ENCODE measurements around the gene TRABD. TPM values are rescaled to one million over a fixed set of nuclear protein-coding genes. Genes with fewer than 3 reads are reported as not detected.

Gene TRABD
- total RNA-seq, 1 donor from 2014 or later = 43.7 TPM

DNA sequence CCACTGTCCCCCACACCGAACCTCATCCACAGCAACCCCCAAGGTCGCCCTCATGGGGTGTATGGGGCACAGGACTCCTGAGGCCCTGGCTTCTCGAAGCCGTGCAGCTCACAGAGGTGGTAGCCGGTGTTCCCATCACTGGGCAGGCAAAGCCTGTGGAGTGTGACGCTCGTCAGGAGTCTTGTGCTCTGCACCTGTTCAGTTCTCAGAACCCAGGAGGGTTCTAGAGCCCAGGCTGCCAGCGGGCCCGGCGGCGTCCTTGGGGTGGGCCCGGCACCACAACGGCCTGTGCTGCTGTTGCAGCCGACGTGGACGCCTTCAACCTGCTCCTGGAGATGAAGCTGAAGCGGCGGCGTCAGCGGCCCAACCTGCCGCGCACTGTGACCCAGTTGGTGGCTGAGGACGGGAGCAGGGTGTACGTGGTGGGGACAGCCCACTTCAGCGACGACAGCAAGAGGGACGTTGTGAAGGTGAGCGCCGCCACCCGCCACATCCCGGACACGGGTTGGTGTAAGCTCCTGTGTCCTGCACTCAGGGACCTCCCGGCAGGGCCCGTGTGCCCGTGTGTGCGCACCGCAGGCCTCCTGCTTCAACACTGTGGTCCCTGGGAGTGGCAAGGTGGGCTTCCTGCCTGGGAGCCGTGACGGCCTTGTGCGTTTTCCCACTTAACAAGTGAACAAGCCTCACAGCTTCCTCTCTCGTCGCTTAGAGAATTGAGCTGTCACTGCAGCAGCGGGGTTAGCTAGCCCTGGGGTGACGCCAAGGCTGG, 8.5 kb downstream of the TRABD start:
- Histone ChIP-seq H3K27ac (no peak overlapping the region), H3K27me3 (ENCODE audit: low read depth) (no peaks in the 10 kb centered on the region), H3K4me3 (no peak overlapping the region), H3K4me1 (peaks cover 39% of the 10 kb centered on the region), H3K36me3 (peaks cover 57% of the 10 kb centered on the region), H3K9me3 (no peaks in the 10 kb centered on the region)
- ATAC-seq (no peak), DNase-seq (no peak)
- intact Hi-C loops (cut with DNase I) = no loop called here
- TF ChIP-seq CTCF (IDR thresholded peaks at IDR 0.05) = no peak

DNA sequence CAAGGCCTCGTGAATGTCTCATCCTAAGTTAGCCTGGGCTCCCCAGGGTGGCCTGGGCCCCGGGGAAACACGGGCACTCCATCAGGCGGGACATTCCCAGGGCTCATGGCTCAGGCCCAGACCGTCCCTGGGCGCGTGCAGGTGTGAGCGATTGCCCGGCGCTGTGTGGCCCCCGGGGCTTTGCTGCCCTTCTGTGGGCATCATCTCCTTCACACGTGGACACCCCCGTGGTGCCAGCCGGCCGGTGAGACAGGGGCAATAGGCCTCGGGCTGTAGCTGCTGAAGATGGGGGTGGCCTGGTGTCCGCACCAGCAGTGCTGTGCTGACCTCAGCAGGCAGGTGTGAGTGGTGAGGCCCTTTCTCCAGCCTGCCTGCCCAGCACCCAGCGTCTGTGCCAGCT, 10.5 kb downstream of the TRABD start:
- ATAC-seq (no peak), DNase-seq (no peak)
- TF ChIP-seq CTCF (IDR thresholded peaks at IDR 0.05) = no peak
- peaks cover 28% of the 10 kb centered on the region for H3K4me1 ChIP-seq
- H3K4me3 ChIP-seq = no peak overlapping the region
- intact Hi-C loops (cut with DNase I) = no loop called here
- H3K27me3 ChIP-seq (ENCODE audit: low read depth) = no peaks in the 10 kb centered on the region
- H3K27ac ChIP-seq = no peak overlapping the region
- no peaks in the 10 kb centered on the region for H3K9me3 ChIP-seq
- peaks cover 57% of the 10 kb centered on the region for H3K36me3 ChIP-seq

GRCh38 chr22:50197000-50197800, 11.5 kb downstream of the TRABD start:
- no peak for TF ChIP-seq CTCF (IDR thresholded peaks at IDR 0.05)
- Histone ChIP-seq H3K27ac (no peak overlapping the region), H3K9me3 (no peaks in the 10 kb centered on the region), H3K27me3 (ENCODE audit: low read depth) (no peaks in the 10 kb centered on the region), H3K4me1 (peaks cover 27% of the 10 kb centered on the region), H3K36me3 (peaks cover 57% of the 10 kb centered on the region), H3K4me3 (no peak overlapping the region)
- DNase-seq (no peak), ATAC-seq (no peak)
- intact Hi-C loops (cut with DNase I) = no loop called here

GRCh38 chr22:50197856-50198623, 12.3 kb downstream of the TRABD start:
- Histone ChIP-seq H3K27ac (no peak overlapping the region), H3K27me3 (ENCODE audit: low read depth) (no peaks in the 10 kb centered on the region), H3K4me3 (no peak overlapping the region), H3K4me1 (peaks cover 23% of the 10 kb centered on the region), H3K36me3 (peaks cover 57% of the 10 kb centered on the region), H3K9me3 (no peaks in the 10 kb centered on the region)
- DNase-seq (no peak), ATAC-seq (no peak)
- TF ChIP-seq CTCF (IDR thresholded peaks at IDR 0.05) = no peak
- intact Hi-C loops (cut with DNase I) = no loop called here

DNA sequence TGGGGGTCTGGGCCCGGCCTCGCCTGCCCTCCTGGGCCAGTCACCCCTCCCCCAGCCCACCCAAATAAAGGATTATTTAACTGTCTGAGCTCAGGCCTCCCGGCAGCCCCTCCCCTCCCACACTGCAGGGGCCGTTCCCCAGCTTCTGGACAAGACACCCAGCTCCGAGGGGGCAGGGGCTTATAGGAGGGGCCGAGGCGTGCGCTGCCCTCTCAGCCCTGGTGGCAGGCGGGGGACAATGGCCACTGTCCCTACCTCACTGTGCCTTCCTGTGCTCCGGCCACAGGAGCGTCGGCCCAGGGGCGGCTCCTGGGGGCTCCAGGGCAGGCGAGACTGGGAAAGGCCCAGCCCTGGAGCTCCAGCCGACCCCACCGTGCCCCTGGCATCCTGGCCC, 12.9 kb downstream of the TRABD start:
- ATAC-seq (no peak), DNase-seq (no peak)
- H3K27ac ChIP-seq = no peak overlapping the region
- H3K27me3 ChIP-seq (ENCODE audit: low read depth) = no peaks in the 10 kb centered on the region
- intact Hi-C loops (cut with DNase I) = no loop called here
- H3K36me3 ChIP-seq = peaks cover 55% of the 10 kb centered on the region
- H3K4me3 ChIP-seq = no peak overlapping the region
- no peaks in the 10 kb centered on the region for H3K9me3 ChIP-seq
- H3K4me1 ChIP-seq = peaks cover 22% of the 10 kb centered on the region
- TF ChIP-seq CTCF (IDR thresholded peaks at IDR 0.05) = no peak

Data from lower lobe of right lung (tissue), 2 donors.